VCaP (cell line): ENCODE data around the gene POLD3.

Experiments used
- H3K27ac ChIP-seq: fragments of 450-650 bp; 2 replicates; pipeline ENCODE4 v1.5.1; 2017
- TF ChIP-seq, protein P1 (sequence below): fragments of 450-650 bp; conservative IDR thresholded peaks from 2 replicates; pipeline ENCODE4 v1.5.1; 2017; ENCODE audit warnings: mild to moderate bottlenecking, moderate library complexity

POLD3 gene

DNA sequence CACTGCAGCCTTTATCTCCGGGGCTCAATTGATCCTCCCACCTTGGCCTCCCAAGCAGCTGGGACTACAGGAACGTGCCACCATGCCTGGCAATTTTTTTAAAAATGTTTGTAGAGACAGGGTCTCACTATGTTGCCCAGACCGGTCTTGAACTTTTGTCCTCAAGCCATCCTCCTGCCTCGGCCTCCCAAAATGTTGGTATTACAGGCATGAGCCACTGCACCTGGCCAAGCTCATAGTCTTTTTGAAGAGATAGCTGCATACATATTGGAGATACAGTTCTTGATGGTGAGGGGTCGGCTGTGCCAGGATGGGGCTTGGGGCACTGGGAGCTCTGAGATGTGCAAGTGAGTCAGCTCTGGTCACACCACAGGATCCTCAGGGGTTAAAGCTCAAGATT is 85.7 kb downstream of the POLD3 start:
- TF ChIP-seq, protein P1, sequence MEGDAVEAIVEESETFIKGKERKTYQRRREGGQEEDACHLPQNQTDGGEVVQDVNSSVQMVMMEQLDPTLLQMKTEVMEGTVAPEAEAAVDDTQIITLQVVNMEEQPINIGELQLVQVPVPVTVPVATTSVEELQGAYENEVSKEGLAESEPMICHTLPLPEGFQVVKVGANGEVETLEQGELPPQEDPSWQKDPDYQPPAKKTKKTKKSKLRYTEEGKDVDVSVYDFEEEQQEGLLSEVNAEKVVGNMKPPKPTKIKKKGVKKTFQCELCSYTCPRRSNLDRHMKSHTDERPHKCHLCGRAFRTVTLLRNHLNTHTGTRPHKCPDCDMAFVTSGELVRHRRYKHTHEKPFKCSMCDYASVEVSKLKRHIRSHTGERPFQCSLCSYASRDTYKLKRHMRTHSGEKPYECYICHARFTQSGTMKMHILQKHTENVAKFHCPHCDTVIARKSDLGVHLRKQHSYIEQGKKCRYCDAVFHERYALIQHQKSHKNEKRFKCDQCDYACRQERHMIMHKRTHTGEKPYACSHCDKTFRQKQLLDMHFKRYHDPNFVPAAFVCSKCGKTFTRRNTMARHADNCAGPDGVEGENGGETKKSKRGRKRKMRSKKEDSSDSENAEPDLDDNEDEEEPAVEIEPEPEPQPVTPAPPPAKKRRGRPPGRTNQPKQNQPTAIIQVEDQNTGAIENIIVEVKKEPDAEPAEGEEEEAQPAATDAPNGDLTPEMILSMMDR, result no peak
- H3K27ac ChIP-seq, result no peak overlapping the region

DNA sequence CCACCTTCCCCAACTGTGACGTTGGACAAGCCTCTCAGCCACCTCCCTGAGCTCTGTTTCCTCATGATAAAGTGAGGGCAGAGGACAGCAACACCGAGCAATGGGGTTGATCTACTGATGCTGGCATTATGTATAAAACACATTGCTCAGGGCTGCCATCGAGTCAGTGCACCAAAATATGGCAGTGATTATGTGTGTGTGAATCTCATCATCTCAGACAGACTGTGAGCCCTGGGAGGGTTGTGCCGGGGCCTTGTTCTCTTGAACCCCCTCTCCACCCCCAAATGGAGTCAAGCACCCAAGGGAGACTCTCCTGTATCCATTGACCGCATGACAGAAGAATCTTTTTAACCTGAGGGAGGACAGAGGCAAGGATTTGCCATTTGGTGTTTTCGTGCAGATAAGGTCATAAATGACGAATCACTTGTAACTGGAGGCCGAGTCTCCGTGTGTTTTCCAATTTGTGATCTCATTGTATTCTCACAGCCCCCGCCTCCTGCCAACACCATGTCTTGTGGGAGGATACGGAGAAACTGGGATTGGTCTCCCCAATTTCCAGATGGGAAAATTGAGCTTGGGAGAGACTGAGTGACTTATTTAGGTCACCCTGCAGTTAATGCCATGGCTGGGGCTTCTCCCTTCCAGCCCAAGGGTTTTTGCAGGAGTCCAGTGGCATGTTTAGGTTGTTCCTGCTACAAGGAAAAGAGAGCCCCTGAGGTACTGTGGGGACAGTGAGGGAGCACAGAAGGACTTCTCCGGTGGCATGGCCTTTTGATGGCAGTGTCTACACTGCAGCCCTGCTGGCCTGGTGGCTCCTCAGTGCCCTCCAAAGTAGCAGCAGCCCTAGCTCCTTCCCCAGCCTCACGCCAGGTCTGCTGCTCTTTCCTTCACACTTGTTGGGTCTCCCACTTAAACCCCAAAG is 86.5 kb downstream of the POLD3 start:
- no peak overlapping the region for H3K27ac ChIP-seq
- TF ChIP-seq, protein P1, result no peak

DNA sequence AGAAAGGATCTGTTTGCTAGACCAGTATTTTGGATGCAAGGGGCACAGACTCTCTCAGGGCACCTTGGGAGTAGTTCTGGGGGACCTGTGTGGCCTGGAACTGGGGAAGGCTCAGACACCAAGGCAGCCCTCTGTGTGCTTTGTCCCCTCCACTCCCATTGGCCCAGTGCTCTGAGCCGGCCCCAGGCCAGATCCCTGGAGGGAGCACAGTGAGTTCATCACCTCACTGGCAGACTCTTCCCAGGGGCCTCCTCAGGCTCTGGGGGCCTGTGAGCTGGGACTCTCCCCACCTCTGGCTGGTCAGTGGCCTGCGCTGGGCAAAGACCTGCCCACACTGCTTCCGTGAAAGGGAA is 87.1 kb downstream of the POLD3 start:
- TF ChIP-seq, protein P1, result no peak
- no peak overlapping the region for H3K27ac ChIP-seq

DNA sequence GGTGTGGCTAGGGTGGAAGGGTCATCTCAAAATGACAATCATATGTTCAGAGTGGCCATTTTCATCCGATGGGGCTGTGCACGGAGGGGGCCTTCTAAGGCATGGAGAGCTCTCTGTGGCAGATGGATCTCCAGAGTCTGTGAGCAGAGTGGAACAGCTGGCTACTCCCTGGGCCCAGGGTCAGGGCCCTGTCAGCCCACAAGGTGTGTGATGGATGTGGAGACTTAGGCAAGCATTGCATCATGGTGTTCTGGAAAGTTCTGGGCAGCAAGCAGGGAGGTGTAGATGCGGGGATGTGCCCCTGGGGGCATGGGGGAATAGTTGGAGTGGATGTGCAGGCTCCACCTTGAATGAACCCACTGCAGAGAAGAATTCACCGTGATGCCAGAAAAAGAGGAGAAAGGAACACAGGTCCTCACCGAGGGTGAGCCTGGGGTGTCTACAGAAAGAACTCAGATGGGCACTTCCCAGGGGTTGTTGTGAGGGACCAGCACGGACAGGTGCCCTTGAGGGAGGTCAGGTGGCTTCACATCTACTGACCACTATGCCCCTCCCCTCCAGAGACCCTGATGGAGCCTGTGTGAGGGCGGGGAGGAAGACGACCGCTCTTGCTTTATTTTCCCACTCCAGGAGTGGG is 87.8 kb downstream of the POLD3 start:
- H3K27ac ChIP-seq, result no peak overlapping the region
- TF ChIP-seq, protein P1, result no peak

DNA sequence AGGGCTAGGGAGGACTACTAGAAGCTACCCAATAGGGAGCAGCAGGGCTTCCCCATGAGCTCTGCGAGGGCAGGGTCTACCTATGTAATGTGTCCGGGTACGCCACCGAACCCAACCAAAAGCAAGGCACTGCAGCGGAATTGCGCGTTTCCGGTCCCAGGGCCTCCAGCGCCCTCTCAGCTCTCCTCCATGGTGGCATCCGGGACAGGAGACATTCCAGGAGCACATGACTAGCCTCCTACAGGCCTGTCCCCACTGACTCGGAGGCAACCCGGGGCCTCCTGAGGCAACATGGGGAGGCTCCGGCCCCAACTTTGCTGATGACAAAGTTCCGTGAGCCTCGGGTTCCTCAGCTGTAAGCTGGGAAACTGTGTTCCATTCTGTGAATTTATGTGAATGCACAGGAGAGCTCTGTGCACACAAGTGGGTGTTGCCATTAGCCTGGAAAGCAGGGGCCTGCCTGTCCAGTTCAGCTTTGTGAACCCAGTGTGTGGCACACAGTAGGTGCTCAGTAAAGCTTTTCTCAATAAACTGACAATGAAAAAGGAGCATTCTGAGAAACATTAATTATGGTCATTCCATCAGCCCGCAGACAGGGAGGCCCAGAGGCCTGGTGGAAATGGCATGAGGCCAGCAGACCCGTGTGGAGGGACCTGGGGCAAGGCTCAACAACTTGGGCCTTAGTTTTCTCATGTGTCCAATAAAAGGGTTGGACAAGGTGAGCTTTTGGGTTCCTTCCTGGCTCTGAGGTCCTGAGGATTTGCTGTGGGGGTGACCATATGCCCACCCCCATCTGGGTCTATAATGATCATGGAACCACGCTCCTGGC is 88.5 kb downstream of the POLD3 start:
- H3K27ac ChIP-seq, result peak overlapping the region; percentile 73
- TF ChIP-seq, protein P1, result no peak

DNA sequence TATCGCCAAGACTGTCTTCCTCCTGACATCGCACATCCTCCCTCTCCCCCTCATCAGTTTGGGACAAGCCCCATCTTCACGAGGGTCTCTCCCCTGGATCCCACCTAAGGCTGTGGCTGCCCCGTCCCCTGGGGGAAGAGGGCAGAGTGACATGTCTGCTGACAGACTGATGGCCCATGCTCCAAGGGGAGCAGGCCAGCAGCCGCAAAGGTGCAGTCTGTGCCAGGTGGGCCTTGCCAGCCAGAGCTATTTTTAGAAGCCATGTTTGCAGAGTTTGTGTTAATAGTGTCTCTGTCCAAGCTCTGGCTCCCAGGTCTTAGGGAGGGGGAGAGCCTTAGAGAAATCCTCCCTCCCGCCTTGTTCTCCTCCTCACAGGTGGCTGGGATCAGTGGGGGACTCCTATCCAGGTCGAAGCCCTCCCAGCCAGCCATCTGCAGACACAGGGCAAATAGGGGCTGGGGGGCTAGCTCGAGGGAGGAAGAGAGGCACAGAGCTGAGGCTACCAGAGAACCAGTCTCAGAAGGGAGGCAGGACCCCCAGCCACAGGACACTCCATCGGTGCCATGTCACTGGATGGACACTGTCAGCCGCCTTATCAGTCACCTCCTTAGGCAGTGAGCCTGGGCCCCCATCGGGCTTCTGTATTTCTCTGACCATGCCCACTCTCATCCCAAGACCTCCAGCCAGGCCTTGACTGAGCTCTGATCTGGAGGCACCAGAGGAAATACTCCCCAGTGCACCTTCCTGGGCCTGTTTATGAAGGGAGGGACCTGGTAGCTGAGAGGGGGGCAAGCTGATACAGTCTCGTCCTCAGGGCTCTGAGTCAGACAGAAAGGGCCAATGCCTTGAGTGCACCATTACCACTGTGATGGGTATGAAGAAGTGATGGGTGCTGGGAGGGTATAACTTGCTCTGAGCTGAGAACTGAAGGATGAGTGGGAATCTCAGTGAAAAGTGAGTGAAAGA is 89.6 kb downstream of the POLD3 start:
- TF ChIP-seq, protein P1, result no peak
- H3K27ac ChIP-seq, result peak overlapping the region; percentile 73
